IPS-18a (cell line): ENCODE results near the gene SGTA.

ENCODE experiments used
- H3K27ac ChIP-seq: one replicate; pipeline ENCODE4 v1.5.1; 2013; ENCODE audit warnings: low read length
- H3K27me3 ChIP-seq: one replicate; pipeline ENCODE4 v1.6.1; 2013; ENCODE audit warnings: mild to moderate bottlenecking, low read length; ENCODE audit not compliant: control insufficient read depth, insufficient read depth
- H3K36me3 ChIP-seq: one replicate; pipeline ENCODE4 v1.6.1; 2013; ENCODE audit warnings: low read depth, low read length; ENCODE audit not compliant: control insufficient read depth
- H3K4me1 ChIP-seq: one replicate; pipeline ENCODE4 v1.6.1; 2013; ENCODE audit warnings: low read depth, low read length; ENCODE audit not compliant: control insufficient read depth
- H3K4me3 ChIP-seq: one replicate; pipeline ENCODE4 v1.5.1; 2013; ENCODE audit warnings: low read length
- H3K9ac ChIP-seq: one replicate; pipeline ENCODE4 v1.6.1; 2013; ENCODE audit warnings: mild to moderate bottlenecking, low read length, moderate library complexity
- H3K9me3 ChIP-seq: one replicate; pipeline ENCODE4 v1.6.1; 2013; ENCODE audit warnings: low read depth, low read length; ENCODE audit not compliant: control insufficient read depth

SGTA gene

DNA sequence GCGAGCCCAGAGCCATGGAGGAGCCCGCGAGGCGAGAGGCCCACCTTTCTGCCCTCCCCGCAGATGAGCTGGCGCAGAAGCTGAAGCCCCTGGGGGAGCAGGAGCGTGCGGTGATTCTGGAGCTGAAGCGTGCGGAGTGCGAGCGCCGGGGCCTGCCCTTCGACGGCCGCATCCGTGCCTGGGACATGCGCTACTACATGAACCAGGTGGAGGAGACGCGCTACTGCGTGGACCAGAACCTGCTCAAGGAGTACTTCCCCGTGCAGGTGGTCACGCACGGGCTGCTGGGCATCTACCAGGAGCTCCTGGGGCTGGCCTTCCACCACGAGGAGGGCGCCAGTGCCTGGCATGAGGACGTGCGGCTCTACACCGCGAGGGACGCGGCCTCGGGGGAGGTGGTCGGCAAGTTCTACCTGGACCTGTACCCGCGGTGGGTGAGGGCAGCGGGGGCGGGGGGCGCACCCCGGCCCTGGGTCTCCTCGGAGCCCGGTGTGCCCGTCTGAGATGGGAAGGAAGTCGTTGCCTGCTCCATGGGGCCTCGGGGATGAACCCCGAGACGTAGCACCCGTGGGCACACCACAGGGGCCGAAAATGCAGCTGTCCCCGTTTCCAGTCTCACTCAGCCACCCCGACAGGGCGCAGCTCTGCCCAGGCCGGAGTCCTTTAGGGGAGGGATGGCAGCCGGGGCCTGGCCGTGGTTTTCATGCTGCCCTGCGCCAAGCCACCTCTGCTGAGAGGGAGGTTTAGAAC is 24.5 kb upstream of the SGTA start:
- Histone ChIP-seq H3K4me3 (no peak overlapping the region), H3K27me3 (no peaks in the 10 kb centered on the region), H3K9me3 (no peaks in the 10 kb centered on the region), H3K9ac (no peak overlapping the region), H3K27ac (no peak overlapping the region), H3K36me3 (peaks cover 70% of the 10 kb centered on the region), H3K4me1 (no peaks in the 10 kb centered on the region)

DNA sequence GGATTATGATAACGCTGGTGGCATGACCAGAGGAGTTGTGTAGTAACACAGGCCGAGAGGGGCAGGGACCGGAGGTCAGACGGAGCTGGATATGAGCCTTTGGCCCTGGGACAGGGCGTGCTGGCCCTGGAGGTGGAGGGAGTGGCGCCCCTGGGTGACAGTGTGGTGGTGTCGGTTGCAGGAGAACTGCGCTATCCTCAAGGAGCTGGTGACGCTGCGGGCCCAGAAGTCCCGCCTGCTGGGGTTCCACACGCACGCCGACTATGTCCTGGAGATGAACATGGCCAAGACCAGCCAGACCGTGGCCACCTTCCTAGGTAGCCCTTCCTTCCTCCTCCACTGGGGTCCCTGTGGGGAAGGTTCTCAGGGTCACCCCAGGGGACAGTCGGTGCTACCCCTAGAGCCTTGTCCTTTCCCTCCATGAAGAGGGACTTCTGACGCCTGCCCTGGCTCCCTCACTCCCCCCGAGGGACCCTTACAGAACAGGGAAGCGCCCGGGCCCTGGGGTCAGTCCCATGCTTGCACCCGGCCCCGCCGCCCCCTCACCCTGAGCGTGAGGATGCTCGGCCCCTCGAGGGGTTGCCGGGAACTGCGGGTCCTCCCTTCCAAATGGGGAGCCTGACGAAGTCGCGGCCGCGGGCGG is 23.8 kb upstream of the SGTA start:
- no peak overlapping the region for H3K4me3 ChIP-seq
- no peaks in the 10 kb centered on the region for H3K4me1 ChIP-seq
- H3K9me3 ChIP-seq, result no peaks in the 10 kb centered on the region
- H3K27ac ChIP-seq, result no peak overlapping the region
- H3K36me3 ChIP-seq, result peaks cover 72% of the 10 kb centered on the region
- H3K9ac ChIP-seq, result no peak overlapping the region
- H3K27me3 ChIP-seq, result no peaks in the 10 kb centered on the region

DNA sequence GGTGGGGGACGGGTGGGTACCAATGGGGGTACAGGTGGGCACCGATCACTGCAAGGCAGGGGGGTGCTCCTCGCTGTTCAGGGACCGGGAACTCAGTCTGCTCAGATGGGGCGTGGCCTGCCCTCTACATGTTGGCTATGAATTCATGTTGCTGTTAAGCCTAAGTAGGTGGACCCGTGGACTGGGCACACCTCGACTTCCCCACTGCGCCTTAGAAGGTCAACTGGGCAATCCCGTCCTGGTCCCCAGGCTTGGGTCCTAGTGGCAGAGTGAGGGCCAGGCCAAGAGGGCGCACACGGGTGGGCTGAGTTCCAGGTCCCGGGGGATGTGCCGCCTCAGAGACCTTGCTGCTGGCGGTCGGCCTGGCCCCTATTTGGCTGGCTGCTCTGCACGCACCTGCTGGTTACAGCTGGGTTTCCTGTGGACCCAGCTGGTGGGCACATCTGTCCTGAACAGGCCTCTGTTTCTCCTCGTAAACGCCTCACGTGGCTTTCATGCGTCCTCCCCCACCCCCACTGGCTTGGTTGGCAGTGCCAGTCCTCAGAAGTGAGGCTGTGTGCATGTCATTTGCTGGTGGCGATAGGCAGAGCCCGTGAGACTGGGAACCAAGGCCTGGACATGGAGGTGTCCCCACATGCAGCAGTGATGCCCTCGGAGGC is 23.0 kb upstream of the SGTA start:
- Histone ChIP-seq H3K9me3 (no peaks in the 10 kb centered on the region), H3K27me3 (no peaks in the 10 kb centered on the region), H3K4me3 (no peak overlapping the region), H3K4me1 (no peaks in the 10 kb centered on the region), H3K27ac (no peak overlapping the region), H3K9ac (no peak overlapping the region), H3K36me3 (peaks cover 66% of the 10 kb centered on the region)

GRCh38 chr19:2805261-2805900 is 22.3 kb upstream of the SGTA start:
- H3K4me1 ChIP-seq, result no peaks in the 10 kb centered on the region
- peaks cover 66% of the 10 kb centered on the region for H3K36me3 ChIP-seq
- no peak overlapping the region for H3K4me3 ChIP-seq
- H3K9ac ChIP-seq, result no peak overlapping the region
- H3K9me3 ChIP-seq, result no peaks in the 10 kb centered on the region
- no peaks in the 10 kb centered on the region for H3K27me3 ChIP-seq
- H3K27ac ChIP-seq, result no peak overlapping the region

DNA sequence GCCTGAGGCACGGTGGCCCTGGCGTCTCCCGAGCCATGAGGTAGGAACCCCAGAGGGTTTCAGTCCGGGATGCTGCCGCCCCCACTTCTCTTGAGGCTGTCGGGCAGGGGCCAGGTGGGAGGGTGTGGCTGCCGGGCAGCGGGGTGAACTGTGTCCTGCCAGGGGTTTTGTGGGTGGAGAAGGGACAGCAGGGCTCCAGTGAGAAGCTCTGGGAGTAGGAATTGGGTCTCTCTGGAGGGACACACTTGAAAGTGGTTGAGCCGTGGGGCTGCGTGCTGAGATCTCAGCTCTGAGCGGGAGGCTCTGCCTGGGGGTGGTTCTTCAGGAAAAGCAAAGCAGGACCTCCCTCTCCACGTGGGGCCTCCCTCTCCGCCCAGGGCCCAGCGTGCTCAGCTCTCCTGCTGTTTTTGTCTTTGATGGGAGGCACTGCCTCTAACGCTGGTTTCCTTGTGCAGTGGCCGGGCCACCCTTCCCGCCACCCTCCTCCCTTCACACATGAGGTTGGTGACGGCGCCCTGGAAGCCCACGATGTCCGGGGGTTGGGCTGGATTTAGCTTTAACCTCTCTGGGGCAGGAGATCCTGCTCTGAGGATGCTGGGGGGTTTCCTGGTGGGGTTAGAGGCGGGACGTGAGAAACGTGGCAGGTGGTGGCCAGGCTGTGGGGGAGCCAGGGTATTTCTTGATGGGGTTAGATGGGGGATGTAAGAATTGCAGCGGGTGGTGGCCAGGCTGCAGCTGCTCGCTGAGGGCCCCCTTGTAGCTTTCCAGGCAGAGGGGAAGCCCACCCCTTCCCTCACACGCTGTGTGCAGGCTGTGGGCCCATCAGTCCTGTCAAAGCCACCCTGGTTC is 21.3 kb upstream of the SGTA start:
- H3K4me3 ChIP-seq, result no peak overlapping the region
- H3K9ac ChIP-seq, result no peak overlapping the region
- no peaks in the 10 kb centered on the region for H3K4me1 ChIP-seq
- no peaks in the 10 kb centered on the region for H3K9me3 ChIP-seq
- H3K36me3 ChIP-seq, result peaks cover 64% of the 10 kb centered on the region
- H3K27ac ChIP-seq, result no peak overlapping the region
- H3K27me3 ChIP-seq, result no peaks in the 10 kb centered on the region

DNA sequence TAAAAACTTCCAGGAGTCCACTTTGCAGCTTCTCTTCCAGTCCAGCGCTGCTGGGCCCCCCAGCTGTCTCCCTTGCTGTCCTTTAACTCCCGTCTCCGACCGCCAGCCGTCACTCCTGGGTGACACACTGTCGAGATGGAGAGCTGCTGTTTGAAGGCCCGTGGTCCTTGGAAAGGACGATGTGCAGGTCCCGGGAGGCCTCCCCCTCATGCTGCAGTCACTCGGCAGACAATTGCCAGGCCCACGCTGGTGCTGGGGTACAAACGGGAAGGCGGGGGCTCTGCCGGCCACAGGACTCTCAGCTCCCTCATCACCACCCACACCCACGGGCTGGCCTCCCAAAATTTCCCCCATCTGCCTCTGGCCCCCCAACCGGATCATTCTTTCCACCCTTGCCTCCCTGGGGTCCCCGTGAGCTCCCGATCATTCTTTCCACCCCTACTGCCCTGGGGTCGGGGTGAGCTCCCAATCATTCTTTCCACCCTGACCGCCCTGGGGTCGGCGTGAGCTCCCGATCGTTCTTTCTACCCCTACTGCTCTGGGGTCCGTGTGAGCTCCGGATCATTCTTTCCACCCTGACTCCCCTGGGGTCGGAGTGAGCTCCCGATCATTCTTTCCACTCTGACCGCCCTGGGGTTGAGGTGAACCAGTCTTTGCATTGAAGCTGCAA is 20.5 kb upstream of the SGTA start:
- no peaks in the 10 kb centered on the region for H3K27me3 ChIP-seq
- peaks cover 63% of the 10 kb centered on the region for H3K36me3 ChIP-seq
- no peak overlapping the region for H3K4me3 ChIP-seq
- H3K4me1 ChIP-seq, result no peaks in the 10 kb centered on the region
- H3K9me3 ChIP-seq, result no peaks in the 10 kb centered on the region
- H3K9ac ChIP-seq, result no peak overlapping the region
- no peak overlapping the region for H3K27ac ChIP-seq

DNA sequence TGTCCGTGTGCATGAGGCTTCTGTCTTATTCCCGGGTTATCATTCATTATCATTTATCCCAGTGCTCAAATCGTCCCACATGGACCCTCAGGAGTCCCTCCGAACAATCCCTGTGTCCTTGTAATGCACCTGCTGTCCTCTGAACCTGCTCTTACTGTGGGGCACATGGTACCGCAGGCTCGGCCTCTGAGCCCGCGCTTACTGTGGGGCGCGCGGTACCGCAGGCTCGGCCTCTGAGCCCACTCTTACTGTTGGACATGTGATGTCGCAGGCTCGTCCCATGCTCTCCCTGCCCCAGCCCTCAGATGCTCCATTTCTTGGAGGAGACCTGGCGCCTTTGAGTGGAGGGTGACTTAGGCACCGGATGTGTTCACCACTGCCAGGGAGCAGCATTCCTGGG is 19.8 kb upstream of the SGTA start:
- H3K4me3 ChIP-seq, result no peak overlapping the region
- H3K27ac ChIP-seq, result no peak overlapping the region
- peaks cover 59% of the 10 kb centered on the region for H3K36me3 ChIP-seq
- no peaks in the 10 kb centered on the region for H3K4me1 ChIP-seq
- H3K9ac ChIP-seq, result no peak overlapping the region
- H3K9me3 ChIP-seq, result no peaks in the 10 kb centered on the region
- no peaks in the 10 kb centered on the region for H3K27me3 ChIP-seq

- H3K4me3 ChIP-seq, result no peak overlapping the region
- peaks cover 55% of the 10 kb centered on the region for H3K36me3 ChIP-seq
- no peak overlapping the region for H3K27ac ChIP-seq
- no peaks in the 10 kb centered on the region for H3K4me1 ChIP-seq
- no peak overlapping the region for H3K9ac ChIP-seq
- H3K9me3 ChIP-seq, result no peaks in the 10 kb centered on the region
- no peaks in the 10 kb centered on the region for H3K27me3 ChIP-seq
These were observed 17.4 kb upstream of the SGTA start for GRCh38 chr19:2800506-2800905.

- Histone ChIP-seq H3K4me3 (no peak overlapping the region), H3K36me3 (peaks cover 59% of the 10 kb centered on the region), H3K4me1 (no peaks in the 10 kb centered on the region), H3K27me3 (no peaks in the 10 kb centered on the region), H3K27ac (no peak overlapping the region), H3K9ac (no peak overlapping the region), H3K9me3 (no peaks in the 10 kb centered on the region)
These were observed 16.4 kb upstream of the SGTA start for GRCh38 chr19:2799273-2800020.

DNA sequence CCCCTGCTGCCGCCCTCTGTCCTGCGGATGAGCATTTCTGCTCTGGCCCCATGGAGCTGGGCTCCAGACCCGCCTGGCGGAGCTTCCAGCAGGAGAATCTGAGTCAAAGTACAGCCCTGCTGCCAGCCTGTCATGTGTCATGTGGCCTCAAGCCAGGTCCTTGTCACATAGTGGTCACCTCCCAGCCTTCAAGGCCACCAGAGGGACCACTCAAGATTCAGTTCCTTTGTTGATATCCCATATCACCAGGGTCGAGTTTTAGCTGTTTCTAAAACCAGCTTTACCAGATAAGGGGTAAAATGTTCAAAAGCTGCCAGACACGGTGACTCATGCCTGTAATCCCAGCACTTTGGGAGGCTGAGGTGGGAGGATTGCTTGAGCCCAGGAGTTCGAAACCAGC is 15.7 kb upstream of the SGTA start:
- peaks cover 58% of the 10 kb centered on the region for H3K36me3 ChIP-seq
- no peak overlapping the region for H3K9ac ChIP-seq
- no peak overlapping the region for H3K4me3 ChIP-seq
- H3K4me1 ChIP-seq, result no peaks in the 10 kb centered on the region
- no peaks in the 10 kb centered on the region for H3K9me3 ChIP-seq
- no peaks in the 10 kb centered on the region for H3K27me3 ChIP-seq
- no peak overlapping the region for H3K27ac ChIP-seq
